HT-29 (cell line): ENCODE data around the gene APH1B. TPM values are rescaled to one million over a fixed set of nuclear protein-coding genes. Genes with fewer than 3 reads are reported as not detected.
"Not testable (repeated sequence)": the region's sequence is repeated elsewhere in the genome, so short reads cannot be mapped to it uniquely, and the experiment has no call there.

Experiments
- DNase-seq: peaks from one replicate; pipeline ENCODE4 v3.0.0-alpha.2; 2015; ENCODE audit warnings: low spot score
- total RNA-seq: library from RNA; depleted of rRNA; stranded (reverse); fragments of >200 nt; shearing (Covaris generic); gene quantifications from 2 replicates; pipeline ENCODE4 v1.2.3, GENCODE V29; 2014

Gene APH1B
- total RNA-seq, 1 experiment from 2014 or later, result 1.7 TPM

GRCh38 chr15:63296195-63296594 lies 18.8 kb downstream of the APH1B start:
- no peak for DNase-seq

GRCh38 chr15:63299943-63300575 lies 22.7 kb downstream of the APH1B start:
- no peak for DNase-seq

GRCh38 chr15:63301088-63301487 lies 23.7 kb downstream of the APH1B start:
- DNase-seq, result no peak

- no peak for DNase-seq
Observed at GRCh38 chr15:63305260-63305659, 27.9 kb downstream of the APH1B start.

GRCh38 chr15:63306492-63307073 lies 29.2 kb downstream of the APH1B start:
- DNase-seq, result no peak

GRCh38 chr15:63308491-63308890 lies 31.1 kb downstream of the APH1B start:
- no peak for DNase-seq

GRCh38 chr15:63308947-63309346 lies 31.5 kb downstream of the APH1B start:
- peak; percentile 41 for DNase-seq

- no peak for DNase-seq
Observed at GRCh38 chr15:63310646-63311045, 33.2 kb downstream of the APH1B start.

GRCh38 chr15:63312286-63312685 lies 34.9 kb downstream of the APH1B start:
- no peak for DNase-seq

- DNase-seq, result no peak
Observed at GRCh38 chr15:63313825-63314224, 36.4 kb downstream of the APH1B start.

- DNase-seq, result no peak
Observed at GRCh38 chr15:63314409-63314808, 37.0 kb downstream of the APH1B start.

GRCh38 chr15:63318344-63318743 lies 40.9 kb downstream of the APH1B start:
- DNase-seq, result no peak

GRCh38 chr15:63319065-63319464 lies 41.7 kb downstream of the APH1B start:
- no peak for DNase-seq

GRCh38 chr15:63320446-63320845 lies 43.0 kb downstream of the APH1B start:
- DNase-seq, result not testable (repeated sequence)

- DNase-seq, result not testable (repeated sequence)
Observed at GRCh38 chr15:63320981-63321380, 43.6 kb downstream of the APH1B start.

- DNase-seq, result no peak
Observed at GRCh38 chr15:63321462-63321861, 44.1 kb downstream of the APH1B start.

GRCh38 chr15:63322541-63322940 lies 45.1 kb downstream of the APH1B start:
- DNase-seq, result peak; percentile 33

GRCh38 chr15:63323798-63324563 lies 46.6 kb downstream of the APH1B start:
- no peak for DNase-seq

- DNase-seq, result no peak
Observed at GRCh38 chr15:63324770-63325169, 47.4 kb downstream of the APH1B start.

GRCh38 chr15:63327648-63328421 lies 50.4 kb downstream of the APH1B start:
- no peak for DNase-seq

GRCh38 chr15:63329567-63330350 lies 52.4 kb downstream of the APH1B start:
- DNase-seq, result no peak
